GM23338 (cell line): ENCODE results near the gene TAF1D. TPM values are rescaled to one million over a fixed set of nuclear protein-coding genes. Genes with fewer than 3 reads are reported as not detected.

ENCODE experiments used
- ATAC-seq: fragments of 200-7000 bp; cut with Tn5 transposase; 3 replicates; pipeline ENCODE4 v1.9.1; 2020
- DNase-seq: peaks from one replicate; pipeline ENCODE4 v3.0.0-alpha.2; 2015; ENCODE audit warnings: low spot score
- H2AFZ ChIP-seq: fragments of 200-600 bp; sonication (generic); 2 replicates; pipeline ENCODE4 v1.8.0; 2016; ENCODE audit warnings: antibody characterized with exemption, mild to moderate bottlenecking, moderate library complexity
- H3F3A ChIP-seq: fragments of 200-600 bp; sonication (generic); replicated peaks from 2 replicates; pipeline ENCODE4 v1.8.0; 2017; ENCODE audit warnings: antibody characterized with exemption, mixed run types, low read depth
- H3K27ac ChIP-seq: fragments of 200-600 bp; sonication (generic); 2 replicates; pipeline ENCODE4 v1.6.1; 2016; ENCODE audit warnings: low read depth
- H3K27me3 ChIP-seq: fragments of 200-600 bp; sonication (generic); 2 replicates; pipeline ENCODE4 v1.8.0; 2016; ENCODE audit warnings: mild to moderate bottlenecking, mixed run types, moderate library complexity; ENCODE audit not compliant: insufficient read depth
- H3K36me3 ChIP-seq: fragments of 200-600 bp; sonication (generic); 2 replicates; pipeline ENCODE4 v1.8.0; 2016; ENCODE audit warnings: mild to moderate bottlenecking; ENCODE audit not compliant: insufficient read depth
- H3K4me1 ChIP-seq: fragments of 200-600 bp; sonication (generic); 2 replicates; pipeline ENCODE4 v1.8.0; 2016; ENCODE audit warnings: mild to moderate bottlenecking, moderate library complexity; ENCODE audit not compliant: insufficient read depth
- H3K4me2 ChIP-seq: fragments of 200-600 bp; sonication (generic); 2 replicates; pipeline ENCODE4 v1.7.1; 2017; ENCODE audit warnings: mixed run types
- H3K4me3 ChIP-seq: fragments of 200-600 bp; sonication (generic); 2 replicates; pipeline ENCODE4 v1.6.1; 2016; ENCODE audit warnings: mixed run types
- H3K79me2 ChIP-seq: fragments of 200-600 bp; sonication (generic); replicated peaks from 2 replicates; pipeline ENCODE4 v1.8.0; 2017; ENCODE audit warnings: mild to moderate bottlenecking; ENCODE audit not compliant: insufficient read depth
- H3K9me2 ChIP-seq: fragments of 200-600 bp; sonication (generic); 2 replicates; pipeline ENCODE4 v1.8.0; 2017; ENCODE audit not compliant: insufficient read depth
- H4K20me1 ChIP-seq: fragments of 200-600 bp; sonication (generic); replicated peaks from 2 replicates; pipeline ENCODE4 v1.8.0; 2017; ENCODE audit warnings: mild to moderate bottlenecking; ENCODE audit not compliant: insufficient read depth
- H3K27ac Mint-ChIP-seq: 2 replicates; pipeline ENCODE4 v1.8.0; 2020; ENCODE audit warnings: inconsistent platforms, mild to moderate bottlenecking, moderate library complexity, mixed read lengths
- H3K27me3 Mint-ChIP-seq: 3 replicates; pipeline ENCODE4 v1.8.0; 2022; ENCODE audit warnings: low read depth, mild to moderate bottlenecking, moderate library complexity, mixed read lengths, inconsistent platforms; ENCODE audit not compliant: insufficient read depth, poor library complexity
- H3K36me3 Mint-ChIP-seq: 3 replicates; pipeline ENCODE4 v1.8.0; 2021; ENCODE audit warnings: low read depth, mild to moderate bottlenecking, inconsistent platforms, moderate library complexity, mixed read lengths
- H3K4me1 Mint-ChIP-seq: 3 replicates; pipeline ENCODE4 v1.8.0; 2020; ENCODE audit warnings: mild to moderate bottlenecking, inconsistent platforms, mixed read lengths
- H3K4me3 Mint-ChIP-seq: 3 replicates; pipeline ENCODE4 v1.8.0; 2021; ENCODE audit warnings: moderate library complexity, mild to moderate bottlenecking, inconsistent platforms, mixed read lengths
- H3K9me3 Mint-ChIP-seq: 3 replicates; pipeline ENCODE4 v1.8.0; 2020; ENCODE audit warnings: moderate library complexity, mild to moderate bottlenecking, inconsistent platforms, mixed read lengths
- CREB1 ChIP-seq: fragments of 250-450 bp; sonication (Bioruptor Pico); IDR thresholded peaks from 2 replicates; pipeline ENCODE4 v1.5.0; 2020; ENCODE audit warnings: low read depth, mild to moderate bottlenecking, moderate library complexity
- EZH2 ChIP-seq: fragments of 200-600 bp; sonication (generic); IDR thresholded peaks from one replicate; pipeline ENCODE4 v1.8.0; 2017; ENCODE audit warnings: antibody characterized with exemption, mild to moderate bottlenecking, low read depth; ENCODE audit not compliant: unreplicated experiment
- EZH2phosphoT487 ChIP-seq: fragments of 200-600 bp; sonication (generic); IDR thresholded peaks from one replicate; pipeline ENCODE4 v1.8.1; 2018; ENCODE audit warnings: antibody characterized with exemption; ENCODE audit not compliant: unreplicated experiment
- STAT1 ChIP-seq: IDR thresholded peaks from one replicate; pipeline ENCODE4 v1.6.1; 2016; ENCODE audit warnings: antibody characterized with exemption; ENCODE audit not compliant: unreplicated experiment
- polyA plus RNA-seq: library from polyadenylated mRNA; unstranded; fragments of >200 nt; fragmentation: Nextera tagmentation; extraction: Ambion mirVana; gene quantifications from 2 replicates; pipeline ENCODE4 v1.2.1, GENCODE V29; 2016
- total RNA-seq: library from RNA; depleted of rRNA; stranded (reverse); fragments of >200 nt; shearing (Covaris generic); gene quantifications from 2 replicates; pipeline ENCODE4 v1.2.3, GENCODE V29; 2014
- TF ChIP-seq, protein P1 (sequence below): IDR thresholded peaks from one replicate; pipeline ENCODE4 v1.6.1; 2018; ENCODE audit warnings: antibody characterized with exemption; ENCODE audit not compliant: unreplicated experiment
- TF ChIP-seq, protein P2 (sequence below): fragments of 250-450 bp; sonication (Bioruptor Pico); IDR thresholded peaks from 2 replicates; pipeline ENCODE4 v1.5.0; 2020; ENCODE audit warnings: mild to moderate bottlenecking, moderate library complexity

The TAF1D gene
- total and polyA plus RNA-seq, 2 experiments from 2014 or later, result 240 to 246 TPM

DNA sequence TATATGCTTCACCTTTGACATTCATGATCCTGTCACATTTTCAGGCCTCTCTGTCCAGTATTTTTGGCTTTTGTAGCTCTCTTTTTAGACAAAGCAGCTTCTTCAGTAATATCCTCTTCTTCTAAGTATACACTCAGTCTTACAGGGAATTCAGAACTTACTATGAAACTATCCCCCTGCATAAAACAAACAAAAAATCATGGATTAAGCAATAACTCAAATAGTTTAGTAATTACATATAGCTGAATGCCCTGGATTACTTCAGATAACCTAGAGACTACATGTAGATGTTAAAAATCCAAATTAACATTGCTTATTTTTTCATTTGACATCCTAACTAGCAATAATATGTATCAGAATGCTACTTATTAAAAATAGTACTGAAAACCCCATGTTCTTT lies 5.2 kb downstream of the TAF1D start:
- H3K27ac Mint-ChIP-seq, result peak overlapping the region; percentile 57; the same call in 1 of the 2 replicates
- ATAC-seq (no peak), DNase-seq (no peak)
- peaks cover 36% of the 10 kb centered on the region; the same call in 2 of the 3 replicates for H3K4me1 Mint-ChIP-seq
- peaks cover 100% of the 10 kb centered on the region for H3K36me3 Mint-ChIP-seq
- H3F3A ChIP-seq, result peaks cover 65% of the 10 kb centered on the region
- TF ChIP-seq, protein P1, sequence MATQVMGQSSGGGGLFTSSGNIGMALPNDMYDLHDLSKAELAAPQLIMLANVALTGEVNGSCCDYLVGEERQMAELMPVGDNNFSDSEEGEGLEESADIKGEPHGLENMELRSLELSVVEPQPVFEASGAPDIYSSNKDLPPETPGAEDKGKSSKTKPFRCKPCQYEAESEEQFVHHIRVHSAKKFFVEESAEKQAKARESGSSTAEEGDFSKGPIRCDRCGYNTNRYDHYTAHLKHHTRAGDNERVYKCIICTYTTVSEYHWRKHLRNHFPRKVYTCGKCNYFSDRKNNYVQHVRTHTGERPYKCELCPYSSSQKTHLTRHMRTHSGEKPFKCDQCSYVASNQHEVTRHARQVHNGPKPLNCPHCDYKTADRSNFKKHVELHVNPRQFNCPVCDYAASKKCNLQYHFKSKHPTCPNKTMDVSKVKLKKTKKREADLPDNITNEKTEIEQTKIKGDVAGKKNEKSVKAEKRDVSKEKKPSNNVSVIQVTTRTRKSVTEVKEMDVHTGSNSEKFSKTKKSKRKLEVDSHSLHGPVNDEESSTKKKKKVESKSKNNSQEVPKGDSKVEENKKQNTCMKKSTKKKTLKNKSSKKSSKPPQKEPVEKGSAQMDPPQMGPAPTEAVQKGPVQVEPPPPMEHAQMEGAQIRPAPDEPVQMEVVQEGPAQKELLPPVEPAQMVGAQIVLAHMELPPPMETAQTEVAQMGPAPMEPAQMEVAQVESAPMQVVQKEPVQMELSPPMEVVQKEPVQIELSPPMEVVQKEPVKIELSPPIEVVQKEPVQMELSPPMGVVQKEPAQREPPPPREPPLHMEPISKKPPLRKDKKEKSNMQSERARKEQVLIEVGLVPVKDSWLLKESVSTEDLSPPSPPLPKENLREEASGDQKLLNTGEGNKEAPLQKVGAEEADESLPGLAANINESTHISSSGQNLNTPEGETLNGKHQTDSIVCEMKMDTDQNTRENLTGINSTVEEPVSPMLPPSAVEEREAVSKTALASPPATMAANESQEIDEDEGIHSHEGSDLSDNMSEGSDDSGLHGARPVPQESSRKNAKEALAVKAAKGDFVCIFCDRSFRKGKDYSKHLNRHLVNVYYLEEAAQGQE, result no peak
- no peak for TF ChIP-seq EZH2phosphoT487
- no peak for TF ChIP-seq EZH2
- no peak for TF ChIP-seq CREB1 (CRISPR knock-in tag)
- TF ChIP-seq, protein P2, sequence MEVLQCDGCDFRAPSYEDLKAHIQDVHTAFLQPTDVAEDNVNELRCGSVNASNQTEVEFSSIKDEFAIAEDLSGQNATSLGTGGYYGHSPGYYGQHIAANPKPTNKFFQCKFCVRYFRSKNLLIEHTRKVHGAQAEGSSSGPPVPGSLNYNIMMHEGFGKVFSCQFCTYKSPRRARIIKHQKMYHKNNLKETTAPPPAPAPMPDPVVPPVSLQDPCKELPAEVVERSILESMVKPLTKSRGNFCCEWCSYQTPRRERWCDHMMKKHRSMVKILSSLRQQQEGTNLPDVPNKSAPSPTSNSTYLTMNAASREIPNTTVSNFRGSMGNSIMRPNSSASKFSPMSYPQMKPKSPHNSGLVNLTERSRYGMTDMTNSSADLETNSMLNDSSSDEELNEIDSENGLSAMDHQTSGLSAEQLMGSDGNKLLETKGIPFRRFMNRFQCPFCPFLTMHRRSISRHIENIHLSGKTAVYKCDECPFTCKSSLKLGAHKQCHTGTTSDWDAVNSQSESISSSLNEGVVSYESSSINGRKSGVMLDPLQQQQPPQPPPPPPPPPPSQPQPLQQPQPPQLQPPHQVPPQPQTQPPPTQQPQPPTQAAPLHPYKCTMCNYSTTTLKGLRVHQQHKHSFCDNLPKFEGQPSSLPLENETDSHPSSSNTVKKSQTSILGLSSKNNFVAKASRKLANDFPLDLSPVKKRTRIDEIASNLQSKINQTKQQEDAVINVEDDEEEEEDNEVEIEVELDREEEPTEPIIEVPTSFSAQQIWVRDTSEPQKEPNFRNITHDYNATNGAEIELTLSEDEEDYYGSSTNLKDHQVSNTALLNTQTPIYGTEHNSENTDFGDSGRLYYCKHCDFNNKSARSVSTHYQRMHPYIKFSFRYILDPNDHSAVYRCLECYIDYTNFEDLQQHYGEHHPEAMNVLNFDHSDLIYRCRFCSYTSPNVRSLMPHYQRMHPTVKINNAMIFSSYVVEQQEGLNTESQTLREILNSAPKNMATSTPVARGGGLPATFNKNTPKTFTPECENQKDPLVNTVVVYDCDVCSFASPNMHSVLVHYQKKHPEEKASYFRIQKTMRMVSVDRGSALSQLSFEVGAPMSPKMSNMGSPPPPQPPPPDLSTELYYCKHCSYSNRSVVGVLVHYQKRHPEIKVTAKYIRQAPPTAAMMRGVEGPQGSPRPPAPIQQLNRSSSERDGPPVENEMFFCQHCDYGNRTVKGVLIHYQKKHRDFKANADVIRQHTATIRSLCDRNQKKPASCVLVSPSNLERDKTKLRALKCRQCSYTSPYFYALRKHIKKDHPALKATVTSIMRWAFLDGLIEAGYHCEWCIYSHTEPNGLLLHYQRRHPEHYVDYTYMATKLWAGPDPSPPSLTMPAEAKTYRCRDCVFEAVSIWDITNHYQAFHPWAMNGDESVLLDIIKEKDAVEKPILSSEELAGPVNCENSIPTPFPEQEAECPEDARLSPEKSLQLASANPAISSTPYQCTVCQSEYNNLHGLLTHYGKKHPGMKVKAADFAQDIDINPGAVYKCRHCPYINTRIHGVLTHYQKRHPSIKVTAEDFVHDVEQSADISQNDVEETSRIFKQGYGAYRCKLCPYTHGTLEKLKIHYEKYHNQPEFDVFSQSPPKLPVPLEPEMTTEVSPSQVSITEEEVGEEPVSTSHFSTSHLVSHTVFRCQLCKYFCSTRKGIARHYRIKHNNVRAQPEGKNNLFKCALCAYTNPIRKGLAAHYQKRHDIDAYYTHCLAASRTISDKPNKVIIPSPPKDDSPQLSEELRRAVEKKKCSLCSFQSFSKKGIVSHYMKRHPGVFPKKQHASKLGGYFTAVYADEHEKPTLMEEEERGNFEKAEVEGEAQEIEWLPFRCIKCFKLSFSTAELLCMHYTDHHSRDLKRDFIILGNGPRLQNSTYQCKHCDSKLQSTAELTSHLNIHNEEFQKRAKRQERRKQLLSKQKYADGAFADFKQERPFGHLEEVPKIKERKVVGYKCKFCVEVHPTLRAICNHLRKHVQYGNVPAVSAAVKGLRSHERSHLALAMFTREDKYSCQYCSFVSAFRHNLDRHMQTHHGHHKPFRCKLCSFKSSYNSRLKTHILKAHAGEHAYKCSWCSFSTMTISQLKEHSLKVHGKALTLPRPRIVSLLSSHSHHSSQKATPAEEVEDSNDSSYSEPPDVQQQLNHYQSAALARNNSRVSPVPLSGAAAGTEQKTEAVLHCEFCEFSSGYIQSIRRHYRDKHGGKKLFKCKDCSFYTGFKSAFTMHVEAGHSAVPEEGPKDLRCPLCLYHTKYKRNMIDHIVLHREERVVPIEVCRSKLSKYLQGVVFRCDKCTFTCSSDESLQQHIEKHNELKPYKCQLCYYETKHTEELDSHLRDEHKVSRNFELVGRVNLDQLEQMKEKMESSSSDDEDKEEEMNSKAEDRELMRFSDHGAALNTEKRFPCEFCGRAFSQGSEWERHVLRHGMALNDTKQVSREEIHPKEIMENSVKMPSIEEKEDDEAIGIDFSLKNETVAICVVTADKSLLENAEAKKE, result no peak
- no peak for TF ChIP-seq STAT1
- peak overlapping the region; percentile 71 for H3K27ac ChIP-seq
- no peak overlapping the region for H2AFZ ChIP-seq
- H3K36me3 ChIP-seq, result peaks cover 89% of the 10 kb centered on the region
- peaks cover 22% of the 10 kb centered on the region for H3K4me1 ChIP-seq
- peak overlapping the region; percentile 80; the same call in 1 of the 2 replicates for H3K4me2 ChIP-seq
- H3K9me2 ChIP-seq, result no peaks in the 10 kb centered on the region
- H3K79me2 ChIP-seq, result peaks cover 68% of the 10 kb centered on the region
- H4K20me1 ChIP-seq, result peaks cover 67% of the 10 kb centered on the region
- peaks cover 7% of the 10 kb centered on the region; the same call in 2 of the 3 replicates for H3K9me3 Mint-ChIP-seq
- H3K4me3 Mint-ChIP-seq, result peak overlapping the region; percentile 56
- H3K4me3 ChIP-seq, result peak overlapping the region; percentile 63; the same call in 1 of the 2 replicates
- H3K27me3 Mint-ChIP-seq, result peaks cover 18% of the 10 kb centered on the region
- H3K27me3 ChIP-seq, result no peaks in the 10 kb centered on the region
